NT2/D1 (cell line): ENCODE results near the gene B3GLCT.

Source experiments
- SUZ12 ChIP-seq: IDR thresholded peaks from 2 replicates; pipeline ENCODE4 v1.6.1; 2011; ENCODE audit not compliant: insufficient read length, insufficient read depth; ENCODE audit errors: extremely low read depth
- YY1 ChIP-seq: IDR thresholded peaks from 2 replicates; pipeline ENCODE4 v1.6.1; 2011; ENCODE audit not compliant: insufficient read length, insufficient read depth
- ZNF274 ChIP-seq: IDR thresholded peaks from 2 replicates; pipeline ENCODE4 v1.6.1; 2011; ENCODE audit warnings: mild to moderate bottlenecking, low read depth, low read length

- TF ChIP-seq YY1 = no peak
- no peak for TF ChIP-seq ZNF274
- no peak for TF ChIP-seq SUZ12
Observed at GRCh38 chr13:31357581-31357980, 157.8 kb downstream of the B3GLCT start.
